Measurements from ENCODE around the gene TPD52L1. TPM values are rescaled to one million over a fixed set of nuclear protein-coding genes. Genes with fewer than 3 reads are reported as not detected.
"Not testable (repeated sequence)": the region's sequence is repeated elsewhere in the genome, so short reads cannot be mapped to it uniquely, and the experiment has no call there.

TPD52L1 gene
- total RNA-seq, 1 donor from 2014 or later = 15.6 TPM

- DNase-seq = no peak
Observed at GRCh38 chr6:125273965-125274364, 120.4 kb downstream of the TPD52L1 start.

- DNase-seq = no peak
Observed at GRCh38 chr6:125274935-125275334, 121.4 kb downstream of the TPD52L1 start.

DNA sequence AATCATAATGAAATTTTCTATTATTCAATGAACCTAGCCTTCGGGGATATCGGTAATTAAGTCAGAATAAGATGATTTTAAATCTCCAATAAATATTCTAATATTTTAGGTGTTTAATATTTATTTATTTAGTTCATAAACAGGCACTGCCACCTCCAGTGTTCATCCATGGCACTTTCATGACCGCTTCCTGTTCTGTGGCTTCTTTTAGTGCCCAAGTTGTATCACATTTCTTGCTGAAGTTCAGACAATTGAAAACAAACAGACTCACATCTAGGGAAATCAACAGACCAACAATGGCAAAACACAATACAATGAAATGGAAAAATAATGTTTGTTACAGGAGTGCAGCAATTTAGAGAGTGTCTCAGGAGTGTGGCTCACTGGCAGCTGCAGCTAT is 122.2 kb downstream of the TPD52L1 start:
- no peak for DNase-seq

- no peak for DNase-seq
Observed at GRCh38 chr6:125277838-125278237, 124.3 kb downstream of the TPD52L1 start.

- no peak for DNase-seq
Observed at GRCh38 chr6:125279961-125280360, 126.4 kb downstream of the TPD52L1 start.

DNA sequence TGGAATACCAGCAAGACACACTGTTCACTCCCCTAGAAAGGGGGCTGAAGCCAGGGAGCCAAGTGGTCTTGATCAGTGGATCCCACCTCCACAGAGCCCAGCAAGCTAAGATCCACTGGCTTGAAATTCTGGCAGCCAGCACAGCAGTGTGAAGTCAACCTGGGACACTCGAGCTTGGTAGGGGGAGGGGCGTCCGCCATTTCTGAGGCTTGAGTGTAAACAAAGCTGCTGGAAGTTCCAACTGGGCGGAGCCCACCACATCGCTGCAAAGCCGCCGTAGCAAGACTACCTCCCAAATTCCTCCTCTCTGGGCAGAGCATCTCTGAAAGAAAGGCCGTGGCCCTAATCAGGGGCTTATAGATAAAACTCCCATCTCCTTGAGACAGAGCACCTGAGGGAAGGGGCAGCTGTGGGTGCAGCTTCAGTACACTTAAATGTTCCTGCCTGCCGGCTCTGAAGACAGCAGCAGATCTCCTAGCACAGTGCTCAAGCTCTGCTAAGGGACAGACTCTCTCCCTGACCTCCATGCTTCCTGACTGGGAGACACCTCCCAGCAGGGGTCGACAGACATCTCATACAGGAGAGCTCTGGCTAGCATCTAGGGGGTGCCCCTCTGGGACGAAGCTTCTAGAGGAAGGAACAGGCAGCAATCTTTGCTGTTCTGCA is 126.9 kb downstream of the TPD52L1 start:
- not testable (repeated sequence) for DNase-seq

DNA sequence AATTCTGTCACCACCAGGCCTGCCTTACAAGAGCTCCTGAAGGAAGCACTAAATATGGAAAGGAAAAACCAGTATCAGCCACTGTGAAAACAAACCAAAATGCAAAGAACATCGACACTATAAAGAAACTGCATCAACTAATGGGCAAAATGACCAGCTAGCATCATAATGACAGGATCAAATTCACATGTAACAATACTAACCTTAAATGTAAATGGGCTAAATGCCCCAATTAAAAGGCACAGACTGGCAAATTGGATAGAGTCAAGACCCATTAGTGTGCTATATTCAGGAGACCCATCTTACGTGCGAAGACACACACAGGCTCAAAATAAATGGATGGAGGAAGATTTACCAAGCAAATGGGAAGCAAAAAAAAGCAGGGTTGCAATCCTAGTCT is 128.9 kb downstream of the TPD52L1 start:
- DNase-seq = not testable (repeated sequence)

- no peak for DNase-seq
Observed at GRCh38 chr6:125285353-125285752, 131.8 kb downstream of the TPD52L1 start.

DNA sequence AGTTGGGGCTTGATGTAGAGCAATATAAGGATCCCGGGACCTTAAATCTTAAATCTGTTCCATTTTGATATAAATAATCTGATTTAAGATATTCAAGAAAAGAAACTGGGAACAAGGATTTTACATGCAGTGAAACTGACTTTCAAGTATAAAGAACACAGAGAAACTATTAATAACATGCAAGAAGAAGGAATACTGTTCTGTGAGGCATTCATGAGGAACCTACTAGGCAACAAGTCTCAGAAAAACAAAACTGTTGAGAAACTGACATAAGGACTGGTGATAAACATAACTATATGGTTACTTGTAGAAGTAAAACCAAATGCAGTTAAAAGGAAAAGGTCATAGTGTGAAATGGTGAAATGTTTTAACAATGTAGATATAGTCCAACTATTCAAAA is 132.4 kb downstream of the TPD52L1 start:
- DNase-seq = no peak

- DNase-seq = no peak
Observed at GRCh38 chr6:125287718-125288117, 134.1 kb downstream of the TPD52L1 start.

DNA sequence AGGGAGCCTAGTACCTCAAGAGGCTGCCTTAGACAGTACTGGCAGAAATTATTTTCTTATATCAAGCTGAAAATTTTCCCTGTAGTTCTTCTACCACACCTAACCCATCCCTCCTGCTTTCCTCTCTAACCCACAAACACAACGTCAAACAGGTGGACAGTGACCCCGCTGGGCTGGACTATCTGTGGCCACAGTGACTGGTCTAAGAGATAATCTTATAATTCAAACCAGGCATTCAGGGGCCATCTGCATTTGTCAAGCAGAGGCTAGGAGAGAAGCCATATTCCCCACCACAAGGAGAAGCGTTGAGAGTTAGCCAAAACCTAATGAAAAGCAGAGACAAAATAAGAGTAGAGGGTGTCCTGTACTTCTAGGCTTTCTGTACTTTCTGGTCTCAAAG is 140.0 kb downstream of the TPD52L1 start:
- DNase-seq = no peak

DNA sequence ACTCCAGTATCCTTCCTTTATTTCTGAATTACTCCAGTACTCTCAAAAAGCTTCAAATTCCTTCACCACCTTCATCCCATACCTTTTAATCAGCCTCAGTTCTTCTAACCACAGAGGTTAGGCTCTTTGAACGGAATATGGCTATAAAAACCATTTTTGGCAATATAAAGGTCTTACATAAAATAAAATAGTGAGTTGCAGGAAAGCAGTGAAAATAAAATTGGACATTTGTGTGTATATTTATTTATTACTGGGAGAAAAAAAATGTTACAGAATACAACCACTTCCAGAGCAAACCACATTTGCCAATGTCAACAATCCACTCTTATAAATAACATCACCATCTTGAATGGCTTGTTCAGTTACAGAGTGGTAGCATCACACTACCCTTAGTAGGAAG is 140.5 kb downstream of the TPD52L1 start:
- DNase-seq = no peak

GRCh38 chr6:125294925-125295324 is 141.4 kb downstream of the TPD52L1 start:
- no peak for DNase-seq

DNA sequence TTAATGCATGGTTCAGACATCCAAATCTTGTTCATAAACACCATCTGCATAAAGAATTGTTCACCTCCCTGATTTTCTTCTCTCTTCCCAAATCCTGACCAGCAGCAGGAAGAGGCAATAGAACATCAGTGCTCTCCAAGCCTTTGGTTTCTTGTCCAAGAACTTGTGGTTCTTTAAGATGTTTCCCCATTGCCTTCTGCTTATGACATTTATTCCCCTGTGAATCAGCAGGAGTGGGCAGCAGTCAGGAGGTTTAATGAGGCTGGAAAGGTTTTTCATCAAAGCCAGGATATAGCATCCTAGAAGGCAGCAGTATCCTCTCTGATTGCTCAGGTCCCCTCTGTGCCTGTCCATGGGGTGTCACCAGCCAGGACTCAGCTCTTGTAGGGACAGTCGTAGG is 142.9 kb downstream of the TPD52L1 start:
- no peak for DNase-seq

DNA sequence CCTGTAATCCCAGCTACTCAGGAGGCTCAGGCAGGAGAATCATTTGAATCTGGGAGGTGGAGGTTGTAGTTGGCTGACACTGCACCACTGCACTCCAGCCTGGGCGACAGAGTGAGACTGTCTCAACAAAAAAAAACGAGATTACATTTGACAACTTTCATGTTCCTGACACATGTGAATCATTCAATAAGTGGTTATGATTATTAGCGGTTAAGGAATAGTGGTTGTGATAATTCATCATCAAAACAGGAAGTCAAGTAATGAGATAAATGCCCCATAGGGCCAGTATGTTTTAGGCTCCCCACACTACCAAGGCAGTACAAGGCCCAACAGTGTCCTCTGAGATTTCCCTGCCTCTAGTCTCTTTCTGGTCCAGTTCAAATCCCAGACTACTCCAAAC is 145.7 kb downstream of the TPD52L1 start:
- DNase-seq = no peak

DNA sequence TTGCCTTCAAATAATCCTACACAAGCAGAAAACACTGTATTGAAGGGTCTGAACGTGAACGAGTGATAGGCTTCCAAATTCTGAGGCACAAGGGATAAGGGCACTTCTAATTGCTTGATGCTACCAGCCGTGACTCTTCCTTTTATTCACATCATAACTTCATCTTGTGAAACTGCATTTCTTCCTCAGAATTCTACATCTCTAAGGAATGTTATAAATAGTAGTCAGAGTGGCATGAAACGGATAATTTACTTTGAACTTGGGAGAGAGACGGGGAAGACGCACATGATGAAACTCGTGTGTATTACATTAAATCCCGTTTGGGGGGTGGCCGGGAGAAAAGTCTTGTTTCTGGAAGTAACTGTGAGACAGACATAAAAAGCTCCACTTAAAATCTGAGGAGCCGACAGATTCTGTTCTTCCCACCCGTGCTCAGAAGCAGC is 147.4 kb downstream of the TPD52L1 start:
- peak; percentile 31 for DNase-seq

DNA sequence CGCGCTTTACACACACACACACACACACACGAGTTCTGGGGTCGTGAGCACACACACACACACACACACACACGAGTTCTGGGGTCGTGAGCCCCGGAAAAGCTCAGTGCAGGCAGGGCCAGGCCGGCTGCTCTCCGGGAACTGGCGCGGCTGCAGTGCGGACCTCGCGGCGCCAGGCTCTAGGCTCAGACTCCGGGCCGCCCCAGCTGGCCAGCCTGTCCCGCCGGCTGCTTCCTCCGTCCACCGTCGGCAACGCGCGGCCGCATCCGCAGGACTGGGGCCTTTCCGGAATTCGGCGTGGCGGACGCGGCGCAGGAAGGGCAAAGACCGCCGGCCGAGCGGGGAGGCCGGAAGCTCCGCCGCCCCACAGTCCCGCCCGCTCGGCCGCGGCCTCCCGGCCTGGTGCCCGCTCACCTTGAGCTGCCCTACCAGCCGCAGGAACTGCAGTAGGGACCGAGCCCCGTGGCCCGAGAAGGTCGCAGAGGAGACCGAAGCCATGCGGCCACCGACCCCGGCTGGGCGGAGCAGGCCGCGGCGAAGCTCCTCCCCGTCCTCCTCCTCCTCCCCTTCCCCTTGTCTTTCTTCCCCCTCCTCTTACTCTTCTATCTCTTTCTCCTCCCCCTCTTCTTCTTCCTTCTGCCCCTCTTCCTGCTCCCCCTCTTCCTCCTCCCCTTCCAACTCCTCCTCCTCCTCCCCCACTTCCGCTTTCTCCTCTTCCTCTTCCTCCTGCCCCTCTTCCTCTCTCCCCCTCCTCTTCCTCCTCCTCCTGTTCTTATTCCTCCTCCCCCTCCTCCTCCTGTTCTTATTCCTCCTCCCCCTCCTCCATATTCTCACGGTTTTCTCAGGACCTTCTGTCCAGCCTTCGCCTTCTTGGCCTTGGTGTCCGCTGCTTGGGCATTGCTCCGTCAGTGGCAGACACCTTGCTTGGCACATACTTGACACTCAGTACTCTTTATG is 148.1 kb downstream of the TPD52L1 start, which contains the start of gene HDDC2:
HDDC2 (minus strand) TSS at position 533 of the 957 bp plus-strand sequence; CDS start at position 498, 35 bp downstream.
- DNase-seq = peak; percentile 40

- no peak for DNase-seq
Observed at GRCh38 chr6:125302840-125303511, 149.4 kb downstream of the TPD52L1 start.

DNA sequence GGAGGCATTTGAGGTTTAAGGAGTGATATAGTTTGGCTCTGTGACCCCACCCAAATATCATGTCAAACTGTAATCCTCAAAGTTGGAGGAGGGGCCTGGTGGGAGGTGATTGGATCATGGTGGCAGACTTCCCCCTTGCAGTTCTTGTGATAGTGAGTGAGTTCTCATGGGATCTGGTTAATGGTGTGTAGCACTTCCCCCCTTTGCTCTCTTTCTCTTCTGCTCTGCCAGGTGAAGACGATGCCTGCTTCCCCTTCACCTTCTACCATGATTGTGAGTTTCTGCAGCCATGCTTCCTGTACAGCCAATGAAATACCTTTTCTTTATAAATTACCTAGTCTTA is 149.9 kb downstream of the TPD52L1 start:
- no peak for DNase-seq

DNA sequence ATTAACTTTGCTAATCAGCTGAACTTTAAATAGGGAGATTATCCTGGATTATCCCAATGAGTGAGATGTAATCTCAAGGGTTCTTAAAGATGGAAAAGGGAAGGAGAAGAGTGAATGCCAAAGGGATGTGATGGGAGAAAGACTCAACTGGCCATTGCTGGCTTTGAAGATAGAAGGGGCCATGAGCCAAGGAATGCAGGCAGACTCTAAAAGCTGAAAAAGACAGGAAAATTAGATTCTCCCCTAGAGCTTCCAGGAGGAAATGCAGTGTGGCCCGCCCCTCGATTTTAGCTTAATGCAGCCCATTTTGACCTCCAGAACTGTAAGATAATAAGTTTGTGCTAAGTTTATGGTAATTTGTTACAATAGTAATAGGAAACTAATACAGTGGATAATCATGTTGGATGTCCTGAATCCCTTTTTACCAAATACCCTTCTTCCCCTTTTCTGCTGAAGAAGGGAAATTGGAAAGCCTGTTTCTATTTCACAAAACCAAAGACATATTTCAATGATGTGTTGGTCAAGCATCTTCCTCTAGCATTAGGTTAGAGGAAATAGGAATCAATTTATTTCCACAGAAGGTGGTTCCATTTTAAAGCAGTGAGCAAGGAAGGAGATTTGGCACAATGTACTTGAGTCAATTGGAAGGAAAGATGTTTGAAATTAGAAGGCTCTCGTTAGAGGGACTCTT is 151.5 kb downstream of the TPD52L1 start:
- no peak for DNase-seq

- DNase-seq = no peak
Observed at GRCh38 chr6:125306756-125307149, 153.2 kb downstream of the TPD52L1 start.

- DNase-seq = no peak
Observed at GRCh38 chr6:125307150-125307838, 153.7 kb downstream of the TPD52L1 start.
